Spleen (tissue), 7 donors: ENCODE measurements around the gene RNF157.
A peak's percentile ranks its signal among the peaks of the same experiment; 100 is the strongest.

ENCODE experiments used
- POLR2A ChIP-seq, 3 donors: fragments of 450-650 bp; IDR thresholded peaks; one replicate each; pipeline ENCODE4 v1.5.1; 2017; ENCODE audit warnings: antibody characterized with exemption in 3 of 3, mild to moderate bottlenecking in 1 of 3
- POLR2AphosphoS5 ChIP-seq, 3 donors: sonication (generic); formaldehyde crosslinking; IDR thresholded peaks; one replicate each; pipeline ENCODE4 v1.5.1; 2017; ENCODE audit warnings: antibody characterized with exemption in 3 of 3
- TF ChIP-seq, protein P1 (sequence below), 11 experiments: fragments of 200-600 bp in 7 of 11; fragments of 450-650 bp in 4 of 11; sonication (generic) in 4 of 11; IDR thresholded peaks in 8 of 11; conservative IDR thresholded peaks in 3 of 11; 1 replicate in 7 of 11; 2 replicates in 4 of 11; pipeline versions ENCODE4 v1.4.0 to v1.8.0; 2016 to 2021; ENCODE audit warnings: antibody characterized with exemption in 11 of 11, inconsistent platforms in 4 of 11, mild to moderate bottlenecking in 1 of 11
- donor health status: DM: no; HTN: no; CAD: no; lungs with moderate emphysema.
- donor health status: DM: no; HTN: no; CAD: no.
- donor health status: DM: no; HTN: no; CAD: no.

- TF ChIP-seq, protein P1, sequence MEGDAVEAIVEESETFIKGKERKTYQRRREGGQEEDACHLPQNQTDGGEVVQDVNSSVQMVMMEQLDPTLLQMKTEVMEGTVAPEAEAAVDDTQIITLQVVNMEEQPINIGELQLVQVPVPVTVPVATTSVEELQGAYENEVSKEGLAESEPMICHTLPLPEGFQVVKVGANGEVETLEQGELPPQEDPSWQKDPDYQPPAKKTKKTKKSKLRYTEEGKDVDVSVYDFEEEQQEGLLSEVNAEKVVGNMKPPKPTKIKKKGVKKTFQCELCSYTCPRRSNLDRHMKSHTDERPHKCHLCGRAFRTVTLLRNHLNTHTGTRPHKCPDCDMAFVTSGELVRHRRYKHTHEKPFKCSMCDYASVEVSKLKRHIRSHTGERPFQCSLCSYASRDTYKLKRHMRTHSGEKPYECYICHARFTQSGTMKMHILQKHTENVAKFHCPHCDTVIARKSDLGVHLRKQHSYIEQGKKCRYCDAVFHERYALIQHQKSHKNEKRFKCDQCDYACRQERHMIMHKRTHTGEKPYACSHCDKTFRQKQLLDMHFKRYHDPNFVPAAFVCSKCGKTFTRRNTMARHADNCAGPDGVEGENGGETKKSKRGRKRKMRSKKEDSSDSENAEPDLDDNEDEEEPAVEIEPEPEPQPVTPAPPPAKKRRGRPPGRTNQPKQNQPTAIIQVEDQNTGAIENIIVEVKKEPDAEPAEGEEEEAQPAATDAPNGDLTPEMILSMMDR (IDR thresholded peaks at IDR 0.05 in 8 of 11, conservative IDR thresholded peaks at IDR 0.05 in 3 of 11): peak in 2 of 11 experiments; percentile 36 to 48
- TF ChIP-seq POLR2A (IDR thresholded peaks at IDR 0.05) (peak in 2 of 3 donors; percentile 81 to 92), POLR2AphosphoS5 (IDR thresholded peaks at IDR 0.05) (peak; percentile 97 to 98 (median 98))
These were observed 24.7 kb upstream of the RNF157 start, which contains the start of gene UBALD2 for GRCh38 chr17:76264755-76265623.
